AG04449 (cell line): ENCODE results near the gene TRIM71.
A peak's percentile ranks its signal among the peaks of the same experiment; 100 is the strongest.

ENCODE experiments used
- CTCF ChIA-PET: fragments of 350-600 bp; formaldehyde crosslinking; extraction: SDS; loops from one replicate; lab custom pipeline; 2021; ENCODE audit warnings: antibody characterized with exemption; lab: Yijun Ruan, JAX
- POLR2A ChIA-PET: fragments of 400-600, 350-600 bp; formaldehyde crosslinking; extraction: SDS; loops from one replicate; lab custom pipeline; 2020; ENCODE audit warnings: antibody characterized with exemption, inconsistent platforms; lab: Yijun Ruan, JAX
- DNase-seq: peaks from one replicate; pipeline ENCODE4 v3.0.0-alpha.2; 2010; ENCODE audit warnings: low read depth, low spot score
- H3K4me3 ChIP-seq: 2 replicates; pipeline ENCODE4 v1.5.1; 2011; ENCODE audit warnings: low read depth, mild to moderate bottlenecking, control low read depth, low read length
- CTCF ChIP-seq: IDR thresholded peaks from one replicate; pipeline ENCODE4 v1.5.1; 2011; ENCODE audit warnings: mild to moderate bottlenecking, moderate library complexity, low read length, control low read depth, inconsistent platforms; ENCODE audit not compliant: insufficient read depth; ENCODE audit errors: missing control alignments

Gene TRIM71

GRCh38 chr3:32903953-32904352 is 86.2 kb downstream of the TRIM71 start:
- no peak for TF ChIP-seq CTCF
- no peak for DNase-seq
- CTCF ChIA-PET: no interaction called here
- H3K4me3 ChIP-seq: no peak overlapping the region
- POLR2A ChIA-PET: no interaction called here

- ChIA-PET CTCF (no interaction called here), POLR2A (no interaction called here)
- H3K4me3 ChIP-seq: no peak overlapping the region
- DNase-seq: no peak
- no peak for TF ChIP-seq CTCF
Observed at GRCh38 chr3:32909999-32910398, 92.2 kb downstream of the TRIM71 start.

- no peak for TF ChIP-seq CTCF
- POLR2A ChIA-PET: no interaction called here
- H3K4me3 ChIP-seq: no peak overlapping the region
- no peak for DNase-seq
- CTCF ChIA-PET: no interaction called here
Observed at GRCh38 chr3:32910954-32911353, 93.2 kb downstream of the TRIM71 start.

- POLR2A ChIA-PET: no interaction called here
- no peak overlapping the region for H3K4me3 ChIP-seq
- no peak for DNase-seq
- TF ChIP-seq CTCF: no peak
- CTCF ChIA-PET: interaction anchor here (0.7 kb wide), 1 partner anchor 162 kb away, joined by 3 read pairs; no protein-coding TSS in a partner anchor
Observed at GRCh38 chr3:32912046-32912445, 94.2 kb downstream of the TRIM71 start.

GRCh38 chr3:32913790-32914446 is 96.1 kb downstream of the TRIM71 start:
- ChIA-PET POLR2A (no interaction called here), CTCF (no interaction called here)
- DNase-seq: peak; percentile 12
- no peak for TF ChIP-seq CTCF
- no peak overlapping the region for H3K4me3 ChIP-seq

- TF ChIP-seq CTCF: no peak
- no peak for DNase-seq
- no peak overlapping the region for H3K4me3 ChIP-seq
- ChIA-PET POLR2A (no interaction called here), CTCF (interaction anchor here (1.1 to 1.2 kb wide), 2 partner anchors 13 to 16 kb away, joined by 3 read pairs; no protein-coding TSS in a partner anchor)
Observed at GRCh38 chr3:32919920-32920319, 102.1 kb downstream of the TRIM71 start.
